Loucy (cell line): Measurements from ENCODE around the gene FOXP3.

Experiments used
- H2AFZ ChIP-seq: fragments of 200-600 bp; sonication (generic); 2 replicates; pipeline ENCODE4 v1.6.0; 2016; ENCODE audit warnings: antibody characterized with exemption, mild to moderate bottlenecking, low read length, moderate library complexity
- H3F3A ChIP-seq: fragments of 200-600 bp; 2 replicates; pipeline ENCODE4 v1.6.0; 2016; ENCODE audit warnings: antibody characterized with exemption, low read depth, mild to moderate bottlenecking
- H3K27me3 ChIP-seq: fragments of 200-600 bp; sonication (generic); 2 replicates; pipeline ENCODE4 v1.6.1; 2014; ENCODE audit warnings: low read length, mild to moderate bottlenecking; ENCODE audit not compliant: insufficient read depth, poor library complexity, severe bottlenecking
- H3K36me3 ChIP-seq: fragments of 200-600 bp; sonication (generic); 2 replicates; pipeline ENCODE4 v1.6.1; 2016; ENCODE audit warnings: low read length; ENCODE audit not compliant: insufficient read depth
- H3K4me1 ChIP-seq: fragments of 200-600 bp; sonication (generic); 2 replicates; pipeline ENCODE4 v1.5.1; 2014; ENCODE audit warnings: low read length, mild to moderate bottlenecking; ENCODE audit not compliant: insufficient read depth, poor library complexity, severe bottlenecking
- H3K4me2 ChIP-seq: fragments of 200-600 bp; sonication (generic); 2 replicates; pipeline ENCODE4 v1.6.0; 2014; ENCODE audit warnings: antibody characterized with exemption, low read length, low read depth, mild to moderate bottlenecking; ENCODE audit not compliant: poor library complexity, severe bottlenecking
- H3K4me3 ChIP-seq: fragments of 200-600 bp; sonication (generic); 2 replicates; pipeline ENCODE4 v1.5.1; 2014; ENCODE audit warnings: low read length, mild to moderate bottlenecking, mixed read lengths; ENCODE audit not compliant: poor library complexity, severe bottlenecking
- H3K79me2 ChIP-seq: fragments of 200-600 bp; sonication (generic); 2 replicates; pipeline ENCODE4 v1.6.1; 2014; ENCODE audit warnings: low read length; ENCODE audit not compliant: insufficient read depth
- H3K9ac ChIP-seq: fragments of 200-600 bp; sonication (generic); 2 replicates; pipeline ENCODE4 v1.6.0; 2014; ENCODE audit warnings: mild to moderate bottlenecking, low read depth, low read length, moderate library complexity; ENCODE audit not compliant: poor library complexity, severe bottlenecking
- H3K9me2 ChIP-seq: fragments of 200-600 bp; sonication (generic); replicated peaks from 2 replicates; pipeline ENCODE4 v1.6.1; 2016; ENCODE audit warnings: low read depth, low read length, mixed read lengths
- H3K9me3 ChIP-seq: fragments of 200-600 bp; sonication (generic); 2 replicates; pipeline ENCODE4 v1.6.1; 2014; ENCODE audit warnings: mild to moderate bottlenecking, antibody characterized with exemption, low read length, low read depth; ENCODE audit not compliant: insufficient read depth
- H4K20me1 ChIP-seq: fragments of 200-600 bp; sonication (generic); 2 replicates; pipeline ENCODE4 v1.6.0; 2014; ENCODE audit warnings: antibody characterized with exemption, low read length, mild to moderate bottlenecking; ENCODE audit not compliant: insufficient read depth, poor library complexity, severe bottlenecking
- CTCF ChIP-seq: fragments of 200-600 bp; sonication (generic); conservative IDR thresholded peaks from 2 replicates; pipeline ENCODE4 v1.5.1; 2014; ENCODE audit warnings: mild to moderate bottlenecking, antibody characterized with exemption, low read length
- EZH2phosphoT487 ChIP-seq: fragments of 200-600 bp; IDR thresholded peaks from 2 replicates; pipeline ENCODE4 v1.6.1; 2018; ENCODE audit warnings: antibody characterized with exemption, mild to moderate bottlenecking, moderate library complexity, borderline replicate concordance

Gene FOXP3

DNA sequence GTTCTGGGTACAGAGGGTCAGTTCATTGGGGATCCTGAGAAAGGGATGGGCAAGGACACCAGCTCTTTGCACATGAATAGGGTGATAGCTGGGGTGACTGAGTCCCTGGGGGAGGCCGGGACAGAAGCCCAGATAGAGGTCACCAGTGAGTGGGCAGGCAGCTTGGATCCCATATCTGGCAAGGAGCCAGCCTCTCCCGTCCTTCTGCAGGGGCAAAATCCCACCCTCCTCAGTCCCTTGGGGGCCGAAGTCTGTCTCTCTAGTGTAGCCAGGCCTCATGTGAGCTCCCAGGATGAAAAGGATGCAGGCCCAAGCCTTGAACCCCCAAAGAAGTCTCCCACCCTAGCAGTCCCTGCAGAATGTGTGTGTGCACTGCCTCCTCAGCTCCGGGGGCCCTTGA lies 22.1 kb upstream of the FOXP3 start:
- H2AFZ ChIP-seq = no peak overlapping the region
- H3K79me2 ChIP-seq = no peaks in the 10 kb centered on the region
- H3K9me3 ChIP-seq = no peaks in the 10 kb centered on the region
- TF ChIP-seq EZH2phosphoT487 (no peak), CTCF (no peak)
- H3K36me3 ChIP-seq = no peaks in the 10 kb centered on the region
- H3K9me2 ChIP-seq = no peaks in the 10 kb centered on the region
- no peaks in the 10 kb centered on the region for H3K27me3 ChIP-seq
- no peak overlapping the region for H3K4me3 ChIP-seq
- no peaks in the 10 kb centered on the region for H4K20me1 ChIP-seq
- H3K4me2 ChIP-seq = no peak overlapping the region
- H3F3A ChIP-seq = no peaks in the 10 kb centered on the region
- H3K4me1 ChIP-seq = no peaks in the 10 kb centered on the region
- H3K9ac ChIP-seq = no peak overlapping the region

DNA sequence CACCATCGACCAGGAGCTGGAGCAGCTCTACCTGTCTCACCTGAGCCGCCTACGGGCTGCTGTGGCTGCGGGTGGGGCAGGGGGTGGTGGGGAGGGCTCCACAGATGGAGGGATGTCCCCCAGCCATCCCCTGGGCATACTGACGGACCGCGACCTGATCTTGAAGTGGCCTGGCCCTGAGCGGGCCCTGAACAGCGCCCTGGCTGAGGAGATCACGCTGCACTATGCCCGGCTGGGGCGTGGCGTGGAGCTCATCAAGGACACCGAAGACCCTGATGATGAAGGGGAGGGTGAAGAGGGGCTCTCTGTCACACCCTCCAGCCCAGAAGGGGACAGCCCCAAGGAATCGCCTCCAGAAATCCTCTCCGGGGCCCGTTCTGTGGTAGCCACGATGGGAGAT lies 21.6 kb upstream of the FOXP3 start:
- no peaks in the 10 kb centered on the region for H3K79me2 ChIP-seq
- H3K4me3 ChIP-seq = no peak overlapping the region
- H2AFZ ChIP-seq = no peak overlapping the region
- no peaks in the 10 kb centered on the region for H3K9me2 ChIP-seq
- no peaks in the 10 kb centered on the region for H4K20me1 ChIP-seq
- H3K4me2 ChIP-seq = no peak overlapping the region
- no peak for TF ChIP-seq CTCF
- TF ChIP-seq EZH2phosphoT487 = no peak
- H3F3A ChIP-seq = no peaks in the 10 kb centered on the region
- no peaks in the 10 kb centered on the region for H3K27me3 ChIP-seq
- no peaks in the 10 kb centered on the region for H3K36me3 ChIP-seq
- H3K9ac ChIP-seq = no peak overlapping the region
- H3K9me3 ChIP-seq = no peaks in the 10 kb centered on the region
- H3K4me1 ChIP-seq = no peaks in the 10 kb centered on the region

DNA sequence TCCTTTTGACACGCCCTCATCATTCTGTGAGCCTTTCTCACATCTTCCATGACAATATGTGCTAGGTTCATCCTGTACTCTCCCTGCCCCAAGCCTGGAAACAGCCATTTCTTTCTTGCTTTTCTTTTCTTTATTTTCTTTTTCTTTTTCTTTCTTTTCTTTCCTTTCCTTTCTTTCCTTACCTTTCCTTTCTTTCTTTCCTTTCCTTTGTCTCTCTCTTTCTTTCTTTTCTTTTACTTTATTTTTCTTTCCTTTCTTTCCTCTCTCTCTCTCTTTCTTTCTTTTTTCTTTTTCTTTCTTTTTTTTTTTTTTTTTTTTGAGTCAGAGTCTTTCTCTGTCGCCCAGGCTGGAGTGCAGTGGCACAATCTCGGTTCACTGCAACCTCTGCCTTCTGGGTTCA lies 19.7 kb upstream of the FOXP3 start:
- Histone ChIP-seq H3K79me2 (no peaks in the 10 kb centered on the region), H3K4me1 (no peaks in the 10 kb centered on the region), H3K9me2 (no peaks in the 10 kb centered on the region), H4K20me1 (no peaks in the 10 kb centered on the region), H3K4me3 (no peak overlapping the region), H3K9me3 (no peaks in the 10 kb centered on the region), H2AFZ (no peak overlapping the region), H3K27me3 (no peaks in the 10 kb centered on the region), H3K36me3 (no peaks in the 10 kb centered on the region), H3F3A (no peaks in the 10 kb centered on the region), H3K9ac (no peak overlapping the region), H3K4me2 (no peak overlapping the region)
- TF ChIP-seq CTCF (no peak), EZH2phosphoT487 (no peak)
